Erythroblast (primary cell): ENCODE measurements around the gene CFAP20.

Source experiments
- GATA1 ChIP-seq: IDR thresholded peaks from 2 replicates; pipeline ENCODE4 v1.6.1; 2011; ENCODE audit warnings: low read depth, mild to moderate bottlenecking, control low read depth, low read length, moderate library complexity
- POLR2A ChIP-seq: IDR thresholded peaks from 2 replicates; pipeline ENCODE4 v1.6.1; 2011; ENCODE audit warnings: mild to moderate bottlenecking, low read length

DNA sequence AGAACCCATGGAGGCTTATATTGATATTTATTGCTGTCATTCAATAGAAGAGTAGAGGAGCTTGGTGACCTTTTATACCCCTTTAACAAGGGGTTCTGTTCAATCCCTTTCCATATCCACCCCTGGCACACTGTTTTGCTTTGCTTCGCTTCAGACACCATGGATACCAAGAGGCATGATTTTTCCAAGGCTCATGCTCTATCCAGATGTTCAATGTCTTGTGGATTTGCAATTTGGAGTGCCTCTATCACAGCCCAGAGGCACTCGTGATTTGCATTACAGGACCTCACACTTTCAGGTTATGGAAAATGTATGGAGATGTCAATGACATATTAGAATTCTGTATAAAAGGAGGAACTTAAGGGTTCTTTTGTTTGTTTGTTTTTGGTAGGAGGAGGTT lies 21.5 kb downstream of the CFAP20 start:
- TF ChIP-seq POLR2A (no peak), GATA1 (no peak)
